ENCODE measurements around the gene WNT1.

The WNT1 gene

GRCh38 chr12:48966177-48966895 is 11.8 kb upstream of the WNT1 start:
- no peak overlapping the region for H3K4me2 ChIP-seq (ENCODE audit: low read length)
- peaks cover 13% of the 10 kb centered on the region for H3K4me1 ChIP-seq
- H3K9me3 ChIP-seq (ENCODE audit: control insufficient read depth, low read length), result no peaks in the 10 kb centered on the region
- no peaks in the 10 kb centered on the region for H3K79me2 ChIP-seq
- no peak overlapping the region for H3K9ac ChIP-seq
- no peaks in the 10 kb centered on the region for H3K27me3 ChIP-seq (ENCODE audit: control insufficient read depth, insufficient read depth, low read length)
- H3K36me3 ChIP-seq (ENCODE audit: control insufficient read depth, insufficient read depth, low read length), result no peaks in the 10 kb centered on the region
- H3K27ac ChIP-seq, result no peak overlapping the region
- H3K4me3 ChIP-seq (ENCODE audit: low read depth, low read length), result no peak overlapping the region
- TF ChIP-seq CTCF (IDR thresholded peaks at IDR 0.05), result no peak
- no peak overlapping the region for H2AFZ ChIP-seq

- TF ChIP-seq CTCF (IDR thresholded peaks at IDR 0.05), result no peak
- Histone ChIP-seq H3K27me3 (ENCODE audit: control insufficient read depth, insufficient read depth, low read length) (no peaks in the 10 kb centered on the region), H3K9ac (no peak overlapping the region), H3K4me1 (peaks cover 23% of the 10 kb centered on the region), H3K9me3 (ENCODE audit: control insufficient read depth, low read length) (no peaks in the 10 kb centered on the region), H2AFZ (no peak overlapping the region), H3K79me2 (no peaks in the 10 kb centered on the region), H3K36me3 (ENCODE audit: control insufficient read depth, insufficient read depth, low read length) (no peaks in the 10 kb centered on the region), H3K4me3 (ENCODE audit: low read depth, low read length) (no peak overlapping the region), H3K4me2 (ENCODE audit: low read length) (no peak overlapping the region), H3K27ac (no peak overlapping the region)
Observed at GRCh38 chr12:48967991-48968390, 10.1 kb upstream of the WNT1 start.

GRCh38 chr12:48968467-48968866 is 9.7 kb upstream of the WNT1 start:
- no peak for TF ChIP-seq CTCF (IDR thresholded peaks at IDR 0.05)
- Histone ChIP-seq H3K4me2 (ENCODE audit: low read length) (no peak overlapping the region), H3K9me3 (ENCODE audit: control insufficient read depth, low read length) (no peaks in the 10 kb centered on the region), H3K36me3 (ENCODE audit: control insufficient read depth, insufficient read depth, low read length) (no peaks in the 10 kb centered on the region), H3K27me3 (ENCODE audit: control insufficient read depth, insufficient read depth, low read length) (no peaks in the 10 kb centered on the region), H3K4me1 (peaks cover 27% of the 10 kb centered on the region), H3K79me2 (no peaks in the 10 kb centered on the region), H3K9ac (no peak overlapping the region), H2AFZ (no peak overlapping the region), H3K27ac (no peak overlapping the region), H3K4me3 (ENCODE audit: low read depth, low read length) (no peak overlapping the region)

GRCh38 chr12:48969160-48969771 is 8.9 kb upstream of the WNT1 start:
- TF ChIP-seq CTCF (IDR thresholded peaks at IDR 0.05), result no peak
- Histone ChIP-seq H3K9me3 (ENCODE audit: control insufficient read depth, low read length) (no peaks in the 10 kb centered on the region), H3K4me2 (ENCODE audit: low read length) (no peak overlapping the region), H3K27ac (no peak overlapping the region), H3K36me3 (ENCODE audit: control insufficient read depth, insufficient read depth, low read length) (no peaks in the 10 kb centered on the region), H3K27me3 (ENCODE audit: control insufficient read depth, insufficient read depth, low read length) (no peaks in the 10 kb centered on the region), H3K9ac (no peak overlapping the region), H3K4me3 (ENCODE audit: low read depth, low read length) (no peak overlapping the region), H2AFZ (peak overlapping the region; percentile 84), H3K4me1 (peaks cover 31% of the 10 kb centered on the region), H3K79me2 (no peaks in the 10 kb centered on the region)
